GM21786 (cell line): ENCODE data around the gene RTN4RL1.

ENCODE experiments used
- ATAC-seq: cut with Tn5 transposase; IDR thresholded peaks from one replicate; pipeline ENCODE4 v1.9.1; 2021; ENCODE audit not compliant: unreplicated experiment

The RTN4RL1 gene

GRCh38 chr17:1930337-1930645 lies 94.8 kb downstream of the RTN4RL1 start:
- ATAC-seq, result no peak

- no peak for ATAC-seq
Measured at GRCh38 chr17:1928976-1929375, 96.2 kb downstream of the RTN4RL1 start.

GRCh38 chr17:1920948-1921351 lies 104.2 kb downstream of the RTN4RL1 start:
- no peak for ATAC-seq

- ATAC-seq, result no peak
Measured at GRCh38 chr17:1919201-1919600, 105.9 kb downstream of the RTN4RL1 start.

- ATAC-seq, result no peak
Measured at GRCh38 chr17:1918346-1919162, 106.6 kb downstream of the RTN4RL1 start.

GRCh38 chr17:1916963-1917715 lies 108.0 kb downstream of the RTN4RL1 start:
- ATAC-seq, result no peak

GRCh38 chr17:1916316-1916715 lies 108.8 kb downstream of the RTN4RL1 start:
- ATAC-seq, result no peak

- no peak for ATAC-seq
Measured at GRCh38 chr17:1915889-1916288, 109.2 kb downstream of the RTN4RL1 start.

- ATAC-seq, result no peak
Measured at GRCh38 chr17:1914661-1915083, 110.5 kb downstream of the RTN4RL1 start.

GRCh38 chr17:1913702-1914101 lies 111.4 kb downstream of the RTN4RL1 start:
- no peak for ATAC-seq

- no peak for ATAC-seq
Measured at GRCh38 chr17:1912146-1912545, 113.0 kb downstream of the RTN4RL1 start.

GRCh38 chr17:1909985-1910384 lies 115.1 kb downstream of the RTN4RL1 start:
- no peak for ATAC-seq

GRCh38 chr17:1908699-1909309 lies 116.3 kb downstream of the RTN4RL1 start:
- no peak for ATAC-seq

GRCh38 chr17:1907909-1908698 lies 117.0 kb downstream of the RTN4RL1 start:
- no peak for ATAC-seq

- no peak for ATAC-seq
Measured at GRCh38 chr17:1907216-1907631, 117.9 kb downstream of the RTN4RL1 start.

GRCh38 chr17:1906662-1907101 lies 118.5 kb downstream of the RTN4RL1 start:
- ATAC-seq, result no peak

- ATAC-seq, result no peak
Measured at GRCh38 chr17:1905190-1905913, 119.8 kb downstream of the RTN4RL1 start.

- no peak for ATAC-seq
Measured at GRCh38 chr17:1904273-1905182, 120.6 kb downstream of the RTN4RL1 start.

- ATAC-seq, result no peak
Measured at GRCh38 chr17:1899403-1900000, 125.6 kb downstream of the RTN4RL1 start.
